Natural killer cell (primary cell): ENCODE measurements around the gene NCOA3. TPM values are rescaled to one million over a fixed set of nuclear protein-coding genes. Genes with fewer than 3 reads are reported as not detected.
A peak's percentile ranks its signal among the peaks of the same experiment; 100 is the strongest.
"Not testable (repeated sequence)": the region's sequence is repeated elsewhere in the genome, so short reads cannot be mapped to it uniquely, and the experiment has no call there.

Experiments
- ATAC-seq, 3 donors: fragments of 150-1000 bp in 2 of 3; fragments of 200-7000 bp in 1 of 3; cut with Tn5 transposase; 1 replicate in 1 of 3; 2 replicates in 2 of 3; pipeline ENCODE4 v1.10.0; 2021; ENCODE audit warnings: mild to moderate bottlenecking in 2 of 3, moderate library complexity in 2 of 3
- DNase-seq, 2 donors: peaks; one replicate each; pipeline versions ENCODE4 v3.0.0 to v3.0.0-alpha.2; 2013 to 2021; ENCODE audit warnings: mixed read lengths in 1 of 2
- H3K27ac ChIP-seq: one replicate; pipeline ENCODE4 v1.5.1; 2013; ENCODE audit warnings: mild to moderate bottlenecking, low read length
- H3K27me3 ChIP-seq: one replicate; pipeline ENCODE4 v1.6.1; 2013; ENCODE audit warnings: low read length; ENCODE audit not compliant: control insufficient read depth, insufficient read depth
- H3K36me3 ChIP-seq: one replicate; pipeline ENCODE4 v1.6.1; 2013; ENCODE audit warnings: low read length; ENCODE audit not compliant: control insufficient read depth, insufficient read depth
- H3K4me1 ChIP-seq: one replicate; pipeline ENCODE4 v1.6.1; 2013; ENCODE audit warnings: low read length; ENCODE audit not compliant: control insufficient read depth, insufficient read depth
- H3K4me3 ChIP-seq: one replicate; pipeline ENCODE4 v1.5.1; 2013; ENCODE audit warnings: low read length
- H3K9me3 ChIP-seq: one replicate; pipeline ENCODE4 v1.6.1; 2013; ENCODE audit warnings: low read length; ENCODE audit not compliant: control insufficient read depth, insufficient read depth
- H3K27ac Mint-ChIP-seq, 2 donors: one replicate each; pipeline ENCODE4 v1.8.0; 2022; ENCODE audit warnings: mild to moderate bottlenecking in 2 of 2, mixed read lengths in 2 of 2, moderate library complexity in 1 of 2
- H3K27me3 Mint-ChIP-seq, 2 donors: one replicate each; pipeline ENCODE4 v1.8.0; 2022; ENCODE audit warnings: low read depth in 2 of 2, mixed read lengths in 2 of 2
- H3K36me3 Mint-ChIP-seq: one replicate; pipeline ENCODE4 v1.8.0; 2022; ENCODE audit warnings: mixed read lengths
- H3K4me1 Mint-ChIP-seq, 2 donors: one replicate each; pipeline ENCODE4 v1.8.0; 2022; ENCODE audit warnings: mixed read lengths in 2 of 2
- H3K4me3 Mint-ChIP-seq: one replicate; pipeline ENCODE4 v1.8.0; 2022; ENCODE audit warnings: mild to moderate bottlenecking, moderate library complexity, mixed read lengths
- H3K9me3 Mint-ChIP-seq, 2 donors: one replicate each; pipeline ENCODE4 v1.8.0; 2022; ENCODE audit warnings: mixed read lengths in 2 of 2
- CTCF ChIP-seq: fragments of 200-600 bp; IDR thresholded peaks from one replicate; pipeline ENCODE4 v1.8.0; 2022; ENCODE audit warnings: antibody characterized with exemption
- WGBS: methylation state at CpG from one replicate; pipeline ENCODE4 v1.1.7; 2013; ENCODE audit warnings: missing lambda C conversion rate; ENCODE audit not compliant: insufficient coverage; 5-methylcytosine and 5-hydroxymethylcytosine counted together
- intact Hi-C: fragments of 100-400 bp; cut with micrococcal nuclease; formaldehyde crosslinking; loops from one replicate; pipeline ENCODE4 v1.14.2; 2022
- total RNA-seq, 4 donors: library from RNA; stranded (reverse); fragments of 120-200 nt in 1 of 4; gene quantifications; one replicate each; pipeline versions ENCODE4 v1.2.3 to v1.2.4, GENCODE V29; 2013 to 2022

NCOA3 gene
- total RNA-seq, 3 donors from 2014 or later (not counting 1 experiment from before 2014, with no cell fraction given) = 44.3 to 63.3 (median 57.8) TPM

- H3K27me3 ChIP-seq = no peaks in the 10 kb centered on the region
- H3K27ac ChIP-seq = no peak overlapping the region
- no peaks in the 10 kb centered on the region for H3K36me3 Mint-ChIP-seq
- no peaks in the 10 kb centered on the region for H3K27me3 Mint-ChIP-seq
- peak overlapping the region in 1 of 2 donors; percentile 6 for H3K27ac Mint-ChIP-seq
- DNase-seq (peak in 1 of 2 donors; percentile 70), ATAC-seq (no peak)
- intact Hi-C loops = no loop called here
- no peak overlapping the region for H3K4me3 Mint-ChIP-seq
- WGBS = 35% methylated on average over 2 of the region's 3 CpGs
- no peaks in the 10 kb centered on the region for H3K9me3 Mint-ChIP-seq
- H3K4me3 ChIP-seq = no peak overlapping the region
- peaks cover 20 to 21% of the 10 kb centered on the region in 2 donors for H3K4me1 Mint-ChIP-seq
- no peaks in the 10 kb centered on the region for H3K36me3 ChIP-seq
- TF ChIP-seq CTCF = no peak
- no peaks in the 10 kb centered on the region for H3K9me3 ChIP-seq
- H3K4me1 ChIP-seq = peaks cover 27% of the 10 kb centered on the region
Measured at GRCh38 chr20:47493175-47493962, 8.3 kb upstream of the NCOA3 start.

- no peaks in the 10 kb centered on the region for H3K36me3 Mint-ChIP-seq
- Histone ChIP-seq H3K9me3 (no peaks in the 10 kb centered on the region), H3K4me3 (no peak overlapping the region), H3K4me1 (peaks cover 24% of the 10 kb centered on the region), H3K36me3 (no peaks in the 10 kb centered on the region), H3K27ac (no peak overlapping the region), H3K27me3 (no peaks in the 10 kb centered on the region)
- ATAC-seq (no peak), DNase-seq (no peak)
- peaks cover 15% of the 10 kb centered on the region in 2 donors for H3K4me1 Mint-ChIP-seq
- H3K9me3 Mint-ChIP-seq = no peaks in the 10 kb centered on the region
- no peak overlapping the region for H3K27ac Mint-ChIP-seq
- H3K27me3 Mint-ChIP-seq = no peaks in the 10 kb centered on the region
- TF ChIP-seq CTCF = no peak
- intact Hi-C loops = no loop called here
- 64% methylated on average over 2 of the region's 2 CpGs for WGBS
- H3K4me3 Mint-ChIP-seq = no peak overlapping the region
Measured at GRCh38 chr20:47493963-47494293, 7.8 kb upstream of the NCOA3 start.

GRCh38 chr20:47494606-47495005 is 7.1 kb upstream of the NCOA3 start:
- H3K9me3 ChIP-seq, H3K27ac ChIP-seq, H3K27me3 Mint-ChIP-seq, H3K27me3 ChIP-seq, H3K27ac Mint-ChIP-seq, H3K4me1 Mint-ChIP-seq, H3K36me3 ChIP-seq, H3K4me3 Mint-ChIP-seq, H3K9me3 Mint-ChIP-seq, H3K36me3 Mint-ChIP-seq, intact Hi-C loops, DNase-seq, H3K4me3 ChIP-seq, ATAC-seq: not testable (repeated sequence)
- WGBS = 87% methylated on average over 11 of the region's 11 CpGs
- H3K4me1 ChIP-seq = peaks cover 17% of the 10 kb centered on the region

- peaks cover 10 to 16% of the 10 kb centered on the region in 2 donors for H3K4me1 Mint-ChIP-seq
- H3K36me3 Mint-ChIP-seq = no peaks in the 10 kb centered on the region
- Histone ChIP-seq H3K36me3 (no peaks in the 10 kb centered on the region), H3K4me1 (peaks cover 7% of the 10 kb centered on the region), H3K27me3 (no peaks in the 10 kb centered on the region), H3K4me3 (no peak overlapping the region), H3K9me3 (no peaks in the 10 kb centered on the region), H3K27ac (no peak overlapping the region)
- no peaks in the 10 kb centered on the region for H3K9me3 Mint-ChIP-seq
- DNase-seq (no peak), ATAC-seq (no peak)
- no peaks in the 10 kb centered on the region for H3K27me3 Mint-ChIP-seq
- no peak for TF ChIP-seq CTCF
- intact Hi-C loops = no loop called here
- no peak overlapping the region for H3K27ac Mint-ChIP-seq
- H3K4me3 Mint-ChIP-seq = no peak overlapping the region
- 100% methylated on average over 1 of the region's 1 CpG for WGBS
Measured at GRCh38 chr20:47496118-47496517, 5.6 kb upstream of the NCOA3 start.
